CD4-positive, alpha-beta T cell (primary cell): Measurements from ENCODE around the gene TSPAN16. TPM values are rescaled to one million over a fixed set of nuclear protein-coding genes. Genes with fewer than 3 reads are reported as not detected.
"Not testable (repeated sequence)": the region's sequence is repeated elsewhere in the genome, so short reads cannot be mapped to it uniquely, and the experiment has no call there.

ENCODE experiments used
- ATAC-seq: fragments of 200-7000 bp; cut with Tn5 transposase; one replicate; pipeline ENCODE4 v1.10.0; 2022; ENCODE audit warnings: mild to moderate bottlenecking; ENCODE audit not compliant: poor library complexity
- CTCF ChIA-PET: fragments of 350-600 bp; sonication (Branson Sonifier 250); formaldehyde crosslinking; loops from one replicate; lab custom pipeline; 2021; ENCODE audit warnings: antibody characterized with exemption, inconsistent platforms; lab: Charles Lee
- POLR2A ChIA-PET: fragments of 350-600 bp; sonication (Branson Sonifier 250); formaldehyde crosslinking; loops from one replicate; lab custom pipeline; 2021; ENCODE audit warnings: antibody characterized with exemption, inconsistent platforms; lab: Charles Lee
- DNase-seq, 14 experiments: peaks; one replicate each; pipeline ENCODE4 v3.0.0-alpha.2; 2013 to 2020; ENCODE audit warnings: mixed read lengths in 2 of 14
- H3K27ac ChIP-seq, 2 donors: one replicate each; pipeline versions ENCODE4 v1.5.1 to v1.7.0; 2013; ENCODE audit warnings: low read length in 2 of 2, low read depth in 1 of 2, mild to moderate bottlenecking in 1 of 2
- H3K27me3 ChIP-seq, 2 experiments: 1 replicate in 1 of 2; 2 replicates in 1 of 2; pipeline versions ENCODE4 v1.6.1 to v1.7.0; 2013; ENCODE audit warnings: low read length in 2 of 2, control low read depth in 1 of 2, mild to moderate bottlenecking in 1 of 2, moderate library complexity in 1 of 2; ENCODE audit not compliant: insufficient read depth in 2 of 2, control insufficient read depth in 1 of 2
- H3K36me3 ChIP-seq: one replicate; pipeline ENCODE4 v1.6.1; 2013; ENCODE audit warnings: low read length, control low read depth; ENCODE audit not compliant: insufficient read depth
- H3K4me1 ChIP-seq: one replicate; pipeline ENCODE4 v1.6.1; 2013; ENCODE audit warnings: low read length, control low read depth; ENCODE audit not compliant: insufficient read depth
- H3K4me3 ChIP-seq: one replicate; pipeline ENCODE4 v1.5.1; 2013; ENCODE audit warnings: mild to moderate bottlenecking, low read length, moderate library complexity
- H3K9me3 ChIP-seq, 2 experiments: 1 replicate in 1 of 2; 2 replicates in 1 of 2; pipeline versions ENCODE4 v1.6.1 to v1.7.0; 2013; ENCODE audit warnings: low read length in 2 of 2, mild to moderate bottlenecking in 2 of 2, control low read depth in 1 of 2, moderate library complexity in 1 of 2; ENCODE audit not compliant: control insufficient read depth in 1 of 2, insufficient read depth in 1 of 2
- H3K27ac Mint-ChIP-seq: one replicate; pipeline ENCODE4 v1.8.0; 2020; ENCODE audit warnings: mixed read lengths
- H3K27me3 Mint-ChIP-seq: one replicate; pipeline ENCODE4 v1.8.0; 2021; ENCODE audit warnings: mixed read lengths
- H3K36me3 Mint-ChIP-seq: one replicate; pipeline ENCODE4 v1.8.0; 2021; ENCODE audit warnings: low read depth, mixed read lengths
- H3K4me1 Mint-ChIP-seq: one replicate; pipeline ENCODE4 v1.8.0; 2021; ENCODE audit warnings: low read depth, mixed read lengths
- H3K4me3 Mint-ChIP-seq: one replicate; pipeline ENCODE4 v1.8.0; 2020; ENCODE audit warnings: mild to moderate bottlenecking, mixed read lengths
- H3K9me3 Mint-ChIP-seq: one replicate; pipeline ENCODE4 v1.8.0; 2020; ENCODE audit warnings: mixed read lengths
- intact Hi-C, 2 experiments: fragments of 100-400 bp; cut with DNase I in 1 of 2; cut with micrococcal nuclease in 1 of 2; formaldehyde crosslinking; loops; one replicate each; pipeline versions ENCODE4 v1.15.1 to v1.9.0; 2023 to 2025; cut with DNase I, micrococcal nuclease
- total RNA-seq, 174 experiments: library from RNA in 2 of 174; stranded (reverse) in 2 of 174; gene quantifications; one replicate each; pipeline ENCODE4 v1.2.3 and lab custom pipeline; 2021 to 2026
- TF ChIP-seq, protein P1 (sequence below): fragments of 200-600 bp; IDR thresholded peaks from one replicate; pipeline ENCODE4 v1.8.0; 2022; ENCODE audit warnings: antibody characterized with exemption, mild to moderate bottlenecking

Gene TSPAN16
- total RNA-seq, 2 experiments from 2014 or later = not detected

DNA sequence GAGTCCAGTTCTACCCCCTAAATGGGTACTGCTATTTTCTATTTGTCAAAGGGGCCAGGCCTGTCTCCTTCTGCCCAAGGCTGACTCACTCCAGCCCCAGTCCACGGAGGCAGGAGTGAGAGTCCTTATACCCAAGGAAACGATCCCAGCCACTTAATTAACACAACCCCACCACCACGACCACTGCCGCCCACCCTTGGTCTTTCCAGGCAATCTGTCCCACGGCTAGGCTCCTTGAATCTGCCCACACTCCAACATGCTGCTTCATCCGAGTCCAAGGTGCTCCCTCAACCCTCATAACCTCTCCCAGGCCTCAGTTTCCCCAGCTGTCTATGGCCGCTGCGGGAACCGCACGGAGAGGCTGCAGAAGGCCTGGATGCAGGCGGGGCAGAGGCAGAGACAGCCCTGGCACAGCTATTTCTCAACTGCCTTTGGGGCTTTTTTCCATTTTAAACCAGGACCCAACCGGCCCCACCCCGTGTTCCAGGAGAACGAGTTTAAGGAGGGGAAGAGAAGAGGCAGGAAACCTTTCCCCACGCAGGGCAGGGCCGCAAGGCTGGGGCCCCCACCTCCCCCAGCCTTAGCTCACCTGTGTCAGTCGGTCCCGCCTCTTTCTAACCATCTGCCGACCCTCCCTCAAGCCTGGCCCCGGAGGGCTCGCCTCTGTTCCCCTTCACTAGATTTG lies 42.8 kb downstream of the TSPAN16 start:
- CTCF ChIA-PET = interaction anchor here (3.3 kb wide), 1 partner anchor 43 kb away, joined by 16 read pairs; no protein-coding TSS in a partner anchor
- no peak for DNase-seq
- H3K27ac ChIP-seq = no peak overlapping the region
- Mint-ChIP-seq H3K4me1 (peaks cover 26% of the 10 kb centered on the region), H3K9me3 (no peaks in the 10 kb centered on the region), H3K36me3 (peaks cover 28% of the 10 kb centered on the region), H3K4me3 (peak overlapping the region; percentile 85), H3K27ac (peak overlapping the region; percentile 62), H3K27me3 (no peaks in the 10 kb centered on the region)
- H3K9me3 ChIP-seq = peaks cover 0 to 9% of the 10 kb centered on the region in 2 experiments
- POLR2A ChIA-PET = interaction anchor here (1.4 to 2.3 kb wide), 3 partner anchors 15 to 37 kb away, joined by 3 to 8 read pairs (median 5); no protein-coding TSS in a partner anchor
- TF ChIP-seq, protein P1, sequence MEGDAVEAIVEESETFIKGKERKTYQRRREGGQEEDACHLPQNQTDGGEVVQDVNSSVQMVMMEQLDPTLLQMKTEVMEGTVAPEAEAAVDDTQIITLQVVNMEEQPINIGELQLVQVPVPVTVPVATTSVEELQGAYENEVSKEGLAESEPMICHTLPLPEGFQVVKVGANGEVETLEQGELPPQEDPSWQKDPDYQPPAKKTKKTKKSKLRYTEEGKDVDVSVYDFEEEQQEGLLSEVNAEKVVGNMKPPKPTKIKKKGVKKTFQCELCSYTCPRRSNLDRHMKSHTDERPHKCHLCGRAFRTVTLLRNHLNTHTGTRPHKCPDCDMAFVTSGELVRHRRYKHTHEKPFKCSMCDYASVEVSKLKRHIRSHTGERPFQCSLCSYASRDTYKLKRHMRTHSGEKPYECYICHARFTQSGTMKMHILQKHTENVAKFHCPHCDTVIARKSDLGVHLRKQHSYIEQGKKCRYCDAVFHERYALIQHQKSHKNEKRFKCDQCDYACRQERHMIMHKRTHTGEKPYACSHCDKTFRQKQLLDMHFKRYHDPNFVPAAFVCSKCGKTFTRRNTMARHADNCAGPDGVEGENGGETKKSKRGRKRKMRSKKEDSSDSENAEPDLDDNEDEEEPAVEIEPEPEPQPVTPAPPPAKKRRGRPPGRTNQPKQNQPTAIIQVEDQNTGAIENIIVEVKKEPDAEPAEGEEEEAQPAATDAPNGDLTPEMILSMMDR = no peak
- H3K4me3 ChIP-seq = peak overlapping the region; percentile 63
- H3K36me3 ChIP-seq = peaks cover 17% of the 10 kb centered on the region
- peaks cover 35% of the 10 kb centered on the region for H3K4me1 ChIP-seq
- intact Hi-C loops = no loop called here
- ATAC-seq = peak; percentile 12
- H3K27me3 ChIP-seq = no peaks in the 10 kb centered on the region

DNA sequence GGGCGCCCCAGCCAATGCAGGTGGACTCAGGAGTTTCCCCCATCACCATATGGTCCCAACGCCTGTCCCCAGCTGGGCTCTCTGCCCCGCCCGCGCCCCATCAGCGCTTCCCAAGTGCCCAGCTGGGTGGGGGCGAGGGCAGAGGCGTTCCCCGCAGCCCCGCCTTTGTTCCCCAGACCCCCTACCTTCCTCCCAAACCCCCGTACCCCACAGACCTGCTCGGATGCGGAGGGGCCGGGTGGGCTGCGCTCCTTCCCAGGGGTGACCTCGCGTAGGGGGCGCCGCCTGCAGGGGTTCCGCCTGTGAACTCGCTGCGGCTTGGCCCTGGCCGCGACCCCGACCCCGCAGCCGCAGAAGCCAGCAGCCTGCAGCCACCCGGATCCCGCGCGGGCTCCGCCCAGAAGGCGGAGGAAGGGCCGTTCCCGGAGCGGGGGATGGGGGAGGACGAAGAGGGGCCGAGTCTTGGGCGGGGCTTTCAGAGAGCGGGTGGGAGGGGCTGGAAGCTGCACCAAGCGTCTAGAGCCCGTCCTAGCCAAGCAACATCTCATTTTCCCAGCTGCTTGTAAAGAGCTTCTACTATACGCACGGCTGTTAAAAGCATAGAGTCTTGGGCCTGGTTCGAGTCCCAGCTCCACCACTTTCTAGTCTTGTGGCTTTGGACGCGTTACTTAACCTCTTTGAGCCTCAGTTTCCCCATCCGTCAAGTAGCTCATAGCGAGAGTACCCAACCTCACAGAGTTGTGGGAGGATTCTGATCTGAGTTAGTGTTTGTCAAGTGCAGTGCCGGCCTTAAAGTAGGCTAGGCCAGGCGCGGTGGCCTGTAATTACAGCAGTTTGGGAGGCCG lies 43.5 kb downstream of the TSPAN16 start, which contains the start of gene RAB3D:
RAB3D (minus strand) TSS at position 404 of the 845 bp plus-strand sequence. CDS start 2,258 bp downstream, outside the sequence.
- ChIA-PET POLR2A (interaction anchor here (1.4 to 2.3 kb wide), 3 partner anchors 16 to 35 kb away, joined by 3 to 16 read pairs (median 8); partner anchors contain the start of gene SWSAP1), CTCF (interaction anchor here (3.3 kb wide), 1 partner anchor 42 kb away, joined by 16 read pairs; no protein-coding TSS in a partner anchor)
- TF ChIP-seq, protein P1 = no peak
- H3K27ac ChIP-seq = peak within 1 kb of the TSS in 1 of 2 donors; percentile 13
- peaks cover 23% of the 10 kb centered on the region for H3K36me3 Mint-ChIP-seq
- DNase-seq (peak; percentile 43 to 92 (median 74)), ATAC-seq (peak; percentile 82)
- H3K27me3 ChIP-seq = no peaks in the 10 kb centered on the region
- H3K9me3 Mint-ChIP-seq = no peaks in the 10 kb centered on the region
- H3K36me3 ChIP-seq = peaks cover 17% of the 10 kb centered on the region
- peak within 1 kb of the TSS; percentile 62 for H3K27ac Mint-ChIP-seq
- intact Hi-C loops = no loop called here
- H3K9me3 ChIP-seq = peaks cover 0 to 9% of the 10 kb centered on the region in 2 experiments
- H3K4me3 ChIP-seq = peak within 1 kb of the TSS; percentile 63
- H3K4me3 Mint-ChIP-seq = peak within 1 kb of the TSS; percentile 85
- H3K4me1 Mint-ChIP-seq = peaks cover 29% of the 10 kb centered on the region
- peaks cover 37% of the 10 kb centered on the region for H3K4me1 ChIP-seq
- no peaks in the 10 kb centered on the region for H3K27me3 Mint-ChIP-seq

DNA sequence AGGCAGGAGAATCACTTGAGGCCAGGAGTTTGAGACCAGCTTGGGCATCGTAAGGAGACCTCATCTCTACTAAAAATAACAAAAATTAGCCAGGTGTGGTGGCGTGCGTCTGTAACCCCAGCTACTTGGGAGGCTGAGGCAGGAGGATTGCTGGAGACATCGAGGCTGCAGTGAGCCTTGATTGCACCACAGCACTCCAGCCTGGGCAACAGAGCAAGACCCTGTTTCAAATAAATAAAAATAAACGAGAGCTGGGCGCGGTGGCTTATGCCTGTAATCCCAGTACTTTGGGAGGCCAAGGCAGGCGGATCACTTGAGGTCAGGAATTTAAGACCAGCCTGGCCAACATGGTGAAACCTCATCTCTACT lies 44.1 kb downstream of the TSPAN16 start:
- DNase-seq, H3K27me3 ChIP-seq, H3K9me3 ChIP-seq, intact Hi-C loops, H3K27ac ChIP-seq, ATAC-seq, H3K9me3 Mint-ChIP-seq, H3K27ac Mint-ChIP-seq, H3K27me3 Mint-ChIP-seq: not testable (repeated sequence)
- ChIA-PET CTCF (interaction anchor here (0.6 to 3.3 kb wide), 2 partner anchors 41 to 412 kb away, joined by 3 to 16 read pairs; no protein-coding TSS in a partner anchor), POLR2A (interaction anchor here (1.4 to 2.3 kb wide), 3 partner anchors 16 to 35 kb away, joined by 3 to 16 read pairs (median 8); partner anchors contain the start of gene SWSAP1)
- Mint-ChIP-seq H3K36me3 (peaks cover 19% of the 10 kb centered on the region), H3K4me1 (peaks cover 30% of the 10 kb centered on the region), H3K4me3 (peak overlapping the region; percentile 85)
- peaks cover 14% of the 10 kb centered on the region for H3K36me3 ChIP-seq
- peak overlapping the region; percentile 63 for H3K4me3 ChIP-seq
- H3K4me1 ChIP-seq = peaks cover 41% of the 10 kb centered on the region
